COLO668 (cell line): ENCODE data around the gene TGFBRAP1.
"Not testable (repeated sequence)": the region's sequence is repeated elsewhere in the genome, so short reads cannot be mapped to it uniquely, and the experiment has no call there.

Experiments
- DNase-seq: peaks from one replicate; lab custom pipeline; 2025; ENCODE audit not compliant: unreplicated experiment; lab: John Stamatoyannopoulos, UW

TGFBRAP1 gene

DNA sequence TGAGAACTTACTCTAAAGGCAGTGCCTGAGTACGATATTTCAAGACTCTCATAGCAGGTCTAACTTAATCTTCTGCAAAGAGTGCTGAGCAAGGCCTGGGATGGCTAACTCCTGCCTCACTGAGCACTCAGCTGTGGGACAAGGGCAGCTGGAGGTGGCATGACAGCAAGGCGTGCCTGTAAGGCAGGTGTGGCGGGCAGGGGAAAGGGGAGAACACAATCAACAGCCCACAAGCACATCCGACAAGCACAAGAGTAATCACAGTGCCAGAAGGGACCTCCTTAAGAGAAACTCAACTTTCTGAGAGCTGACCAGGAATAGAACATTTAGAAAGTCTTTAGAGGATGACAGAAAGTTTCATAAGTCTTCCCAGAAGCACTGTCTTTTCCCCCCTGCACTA lies 46.0 kb downstream of the TGFBRAP1 start:
- DNase-seq, result no peak

DNA sequence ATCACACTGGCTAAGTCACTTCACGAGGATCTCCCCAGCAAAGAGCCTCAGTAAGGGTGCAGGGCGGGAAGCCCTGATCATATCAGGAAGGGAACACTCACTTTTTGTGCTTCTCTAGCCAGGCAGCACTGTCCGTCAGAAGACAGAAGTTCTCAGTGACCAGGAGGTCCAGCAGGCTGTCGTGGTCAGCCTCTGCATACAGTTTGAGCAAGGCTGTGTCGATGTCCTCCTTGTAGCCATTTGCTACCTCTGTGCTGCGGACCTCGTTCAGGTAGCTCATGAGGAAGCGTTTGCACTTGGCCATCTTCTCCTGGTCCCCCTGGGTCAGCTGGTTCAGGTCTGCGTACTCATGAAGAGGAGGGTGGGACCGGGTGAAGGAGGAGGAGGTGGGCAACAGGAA lies 49.3 kb downstream of the TGFBRAP1 start:
- DNase-seq, result no peak

DNA sequence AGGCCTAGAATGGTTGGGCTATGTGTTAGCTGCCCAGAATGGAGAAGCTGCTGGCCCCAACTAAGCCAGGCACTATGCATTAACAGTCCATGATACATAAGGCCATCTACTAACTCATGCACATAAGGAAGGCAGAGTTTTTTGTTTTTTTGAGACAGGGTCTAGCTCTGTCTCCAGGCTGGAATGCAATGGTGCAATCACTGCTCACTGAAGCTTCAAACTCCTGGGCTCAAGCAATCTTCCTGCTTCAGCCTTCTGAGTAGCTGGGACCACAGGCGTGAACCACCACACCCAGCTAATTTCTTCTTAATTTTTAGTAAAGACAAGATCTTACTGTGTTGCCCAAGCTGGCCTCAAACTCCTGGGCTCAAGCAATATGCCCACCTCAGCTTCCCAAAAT lies 50.4 kb downstream of the TGFBRAP1 start:
- no peak for DNase-seq

DNA sequence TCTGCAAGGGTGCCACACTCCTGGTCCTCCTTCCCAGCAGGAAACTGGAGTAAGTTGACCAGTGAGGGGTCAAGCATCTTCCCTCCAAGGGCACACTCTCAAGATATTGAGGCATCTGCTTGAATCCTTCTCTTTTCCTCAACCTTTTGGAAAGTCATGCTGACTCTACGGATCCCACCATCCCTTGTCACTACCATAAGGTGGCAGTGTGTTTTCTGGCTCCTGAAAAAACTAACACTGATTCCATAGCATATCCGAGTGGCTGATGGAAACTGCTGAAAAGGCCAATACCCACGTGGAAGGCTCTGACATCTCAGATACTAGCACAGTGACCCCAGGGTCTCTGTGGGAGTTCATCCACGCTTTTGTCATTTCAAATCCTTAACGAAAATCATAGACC lies 50.9 kb downstream of the TGFBRAP1 start:
- no peak for DNase-seq

DNA sequence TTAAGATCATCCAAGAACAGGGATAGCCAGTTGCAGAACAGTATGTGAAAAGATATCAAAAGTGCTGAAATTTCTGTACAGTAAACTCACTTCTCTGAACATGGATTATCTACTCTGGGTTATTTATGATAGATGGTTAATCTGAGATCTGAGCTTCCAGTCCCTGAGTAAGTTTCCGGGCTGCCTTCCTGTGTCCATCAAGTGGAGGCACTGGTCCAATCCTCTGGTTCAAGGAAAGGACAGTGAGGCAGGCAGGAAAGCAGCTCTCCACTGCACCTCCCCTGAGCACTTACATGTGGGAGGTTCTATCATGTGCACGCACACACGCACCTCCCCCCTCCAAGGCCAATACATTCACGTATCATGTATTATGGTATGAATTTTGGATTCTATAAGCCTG lies 55.5 kb downstream of the TGFBRAP1 start:
- DNase-seq, result no peak

DNA sequence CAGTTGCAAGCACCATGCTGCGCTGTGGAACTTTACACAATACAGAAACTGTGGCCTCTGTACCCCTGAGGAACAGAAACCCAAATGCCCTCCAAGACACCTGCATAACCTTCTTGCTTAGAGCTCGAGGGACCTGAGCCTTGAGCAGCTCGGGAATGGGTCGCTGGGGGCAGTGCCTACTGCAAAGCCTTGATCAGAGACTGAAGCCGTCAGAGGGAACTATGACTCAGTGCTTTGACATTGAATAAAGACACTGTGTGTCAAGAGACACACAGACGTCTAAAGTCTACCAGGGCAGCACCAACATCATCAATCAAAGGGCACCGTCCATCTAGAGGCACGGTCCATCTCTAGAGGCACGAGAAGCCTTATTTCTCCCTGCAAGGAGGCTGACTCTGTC lies 57.4 kb downstream of the TGFBRAP1 start:
- DNase-seq, result no peak

DNA sequence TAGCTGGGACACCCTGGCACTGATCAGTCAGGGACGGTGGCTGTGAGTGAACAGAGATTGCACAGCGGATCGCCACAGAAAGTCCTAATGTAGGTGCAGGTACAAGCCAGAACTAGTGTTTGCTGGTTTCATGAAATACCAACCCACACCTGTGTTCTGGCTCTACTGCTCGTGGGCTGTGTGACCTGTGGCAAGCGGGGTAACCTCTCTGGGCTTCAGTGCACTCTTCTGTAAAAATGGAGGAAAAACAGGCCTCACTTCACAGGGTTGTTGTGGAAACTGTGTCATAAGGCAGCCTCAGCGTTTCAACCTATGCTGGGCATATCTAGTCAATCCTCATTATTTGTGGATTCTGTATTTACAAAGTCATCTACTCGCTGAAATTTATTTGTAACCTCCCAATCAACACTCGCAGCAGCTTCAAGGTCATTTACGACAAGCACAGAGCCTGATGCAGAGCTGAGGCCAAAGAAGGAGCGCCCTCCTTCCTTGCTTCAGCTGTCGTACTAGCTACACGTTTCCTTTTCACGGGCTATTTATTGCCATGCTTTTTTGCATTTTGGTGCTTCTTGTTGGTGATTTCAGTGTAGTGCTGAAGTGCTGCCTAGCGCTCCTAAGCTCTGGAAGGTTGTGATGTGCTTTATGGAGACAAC lies 58.0 kb downstream of the TGFBRAP1 start:
- DNase-seq, result no peak

DNA sequence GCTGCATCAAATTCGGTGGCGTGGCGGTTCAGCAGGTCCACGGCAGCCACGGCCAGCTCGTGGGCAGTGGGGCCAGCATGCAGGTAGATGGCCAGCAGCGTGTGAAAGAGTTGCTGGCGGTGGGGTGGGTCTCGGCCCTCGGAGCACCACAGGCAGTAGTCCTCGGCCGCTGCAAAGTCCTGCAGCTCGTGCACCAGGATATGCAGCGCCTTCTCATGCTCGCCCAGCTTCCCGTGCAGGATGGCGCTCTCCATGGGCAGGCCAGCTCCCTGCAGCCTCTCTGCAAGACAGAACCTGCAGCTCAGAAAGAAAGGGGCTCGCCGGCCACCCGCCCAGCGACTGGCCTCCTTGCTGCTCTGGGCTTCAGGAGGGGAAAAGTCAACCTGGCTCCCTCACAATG lies 60.1 kb downstream of the TGFBRAP1 start:
- DNase-seq, result no peak

DNA sequence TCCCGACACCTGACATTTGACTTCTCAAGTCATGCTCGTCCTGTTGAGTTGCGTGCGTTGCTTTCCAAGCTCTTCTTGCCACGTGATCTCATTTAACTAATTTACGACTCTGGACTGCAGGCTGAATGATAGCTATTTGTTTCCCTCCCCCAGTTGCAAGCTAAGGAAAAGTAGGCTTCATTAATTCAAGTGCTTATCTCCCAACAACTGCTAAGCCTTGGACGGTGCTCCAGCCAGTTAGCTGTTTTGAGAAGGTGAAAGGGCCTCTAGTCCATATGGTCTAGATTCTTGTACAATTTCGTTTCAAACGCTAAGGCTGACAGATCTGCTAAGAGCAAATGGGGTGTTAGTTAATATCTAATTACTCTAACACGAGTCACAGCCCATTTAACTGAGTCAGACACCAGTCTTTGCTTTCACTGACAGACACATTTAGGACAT lies 66.9 kb downstream of the TGFBRAP1 start:
- no peak for DNase-seq

DNA sequence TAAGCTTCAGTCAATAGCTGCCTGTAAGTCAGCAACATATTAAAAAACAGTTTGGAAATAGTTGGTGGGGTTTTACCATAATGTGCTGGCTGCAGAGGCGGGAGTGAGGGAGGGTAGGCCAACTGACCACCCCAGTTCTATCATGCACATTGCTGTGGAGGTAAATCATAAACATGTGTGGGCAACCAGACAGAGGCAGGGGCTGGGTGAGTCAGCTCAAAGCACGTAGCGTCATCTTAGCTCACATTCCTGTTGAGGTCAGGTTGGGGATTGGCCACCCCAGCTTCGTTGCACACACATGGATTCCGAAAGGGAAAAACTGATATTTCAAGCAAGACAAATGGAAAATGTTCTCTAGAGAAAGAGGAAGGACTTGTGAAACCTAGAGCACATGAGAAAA lies 68.5 kb downstream of the TGFBRAP1 start:
- no peak for DNase-seq

DNA sequence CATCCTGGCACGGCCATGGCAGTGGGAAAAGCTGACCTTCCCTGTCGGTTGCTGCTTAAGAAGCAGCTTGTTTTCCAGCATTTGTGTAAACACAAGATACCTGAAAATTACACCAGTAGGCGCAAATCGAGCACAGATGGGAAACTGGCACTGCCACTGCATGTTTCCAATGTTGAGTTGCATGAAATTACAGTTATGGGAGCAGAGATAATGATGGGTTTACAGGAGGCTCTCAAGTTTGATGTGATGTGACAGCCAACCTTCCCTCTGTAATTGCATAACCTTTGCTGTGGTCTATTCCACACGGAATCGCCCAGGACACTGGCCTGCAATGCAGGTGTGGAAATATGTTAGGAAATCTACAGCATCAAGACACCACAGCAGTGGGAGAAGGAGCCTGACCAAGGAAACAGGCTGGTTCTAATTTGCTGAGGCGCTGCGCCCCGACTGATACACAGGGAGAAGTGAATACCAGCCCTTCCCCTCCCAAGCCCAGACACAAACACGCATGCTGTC lies 70.6 kb downstream of the TGFBRAP1 start:
- DNase-seq, result no peak

DNA sequence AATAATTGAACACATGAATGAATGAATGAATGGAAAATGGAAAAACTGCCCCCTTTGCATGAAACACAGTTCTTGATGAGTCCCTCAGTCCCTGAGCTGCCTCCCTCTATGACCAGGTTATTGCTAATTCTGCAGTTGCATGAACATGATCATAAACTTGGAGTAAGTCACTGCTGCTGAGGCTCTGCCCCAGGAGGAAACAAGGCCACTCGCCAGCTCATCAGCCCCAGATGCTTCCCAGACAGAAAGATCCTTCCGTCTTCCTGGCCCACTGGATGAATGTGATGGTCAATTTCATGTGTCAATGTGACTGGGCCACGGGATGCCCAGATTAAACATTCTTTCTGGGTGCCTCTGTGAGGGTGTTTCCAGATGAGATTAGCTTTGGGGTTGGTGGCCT lies 71.6 kb downstream of the TGFBRAP1 start:
- no peak for DNase-seq

DNA sequence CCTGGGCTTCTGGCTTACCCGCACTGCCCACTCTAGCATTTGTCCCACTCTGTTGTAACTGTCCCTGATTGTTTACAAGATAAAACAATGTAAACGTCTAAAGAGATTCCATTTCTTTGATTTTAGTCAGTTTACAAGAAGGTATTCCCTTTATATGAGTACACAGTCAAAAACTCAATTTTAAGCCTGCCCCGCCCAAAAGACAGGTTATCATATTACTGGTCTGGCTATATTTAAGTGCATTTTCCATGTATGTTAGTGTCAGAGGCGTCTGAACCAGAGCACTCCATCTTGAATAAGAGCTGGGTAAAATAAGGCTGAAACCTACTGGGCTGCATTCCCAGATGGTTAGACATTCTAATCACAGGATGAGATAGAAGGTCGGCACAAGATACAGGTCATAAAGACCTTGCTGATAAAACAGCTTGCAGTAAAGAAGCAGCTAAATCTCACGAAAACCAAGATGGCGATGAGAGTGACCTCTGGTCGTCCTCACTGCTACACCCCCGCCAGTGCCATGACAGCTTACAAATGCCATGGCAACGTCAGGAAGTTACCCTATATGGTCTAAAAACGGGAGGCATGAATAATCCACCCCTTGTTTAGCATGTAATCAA lies 73.0 kb downstream of the TGFBRAP1 start:
- DNase-seq, result no peak

DNA sequence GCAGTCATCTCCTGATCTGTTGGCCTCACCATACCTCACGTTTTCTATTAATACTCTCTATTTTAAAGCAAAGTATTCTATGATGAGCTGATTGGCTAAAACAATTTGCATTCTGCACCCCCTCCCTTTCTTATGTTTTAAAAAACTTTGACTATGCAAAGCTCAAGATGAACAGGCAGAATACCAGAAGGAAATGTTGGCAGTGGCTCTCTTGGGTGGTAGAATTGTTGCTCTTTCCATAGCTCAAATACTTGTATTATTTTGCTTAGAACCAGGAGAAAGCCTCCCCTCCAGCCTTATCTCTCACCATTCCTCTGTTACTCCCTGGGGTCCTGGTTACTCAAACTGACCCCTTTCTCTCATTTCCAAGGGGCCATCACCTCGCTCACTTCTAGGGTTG lies 73.6 kb downstream of the TGFBRAP1 start:
- DNase-seq, result no peak

DNA sequence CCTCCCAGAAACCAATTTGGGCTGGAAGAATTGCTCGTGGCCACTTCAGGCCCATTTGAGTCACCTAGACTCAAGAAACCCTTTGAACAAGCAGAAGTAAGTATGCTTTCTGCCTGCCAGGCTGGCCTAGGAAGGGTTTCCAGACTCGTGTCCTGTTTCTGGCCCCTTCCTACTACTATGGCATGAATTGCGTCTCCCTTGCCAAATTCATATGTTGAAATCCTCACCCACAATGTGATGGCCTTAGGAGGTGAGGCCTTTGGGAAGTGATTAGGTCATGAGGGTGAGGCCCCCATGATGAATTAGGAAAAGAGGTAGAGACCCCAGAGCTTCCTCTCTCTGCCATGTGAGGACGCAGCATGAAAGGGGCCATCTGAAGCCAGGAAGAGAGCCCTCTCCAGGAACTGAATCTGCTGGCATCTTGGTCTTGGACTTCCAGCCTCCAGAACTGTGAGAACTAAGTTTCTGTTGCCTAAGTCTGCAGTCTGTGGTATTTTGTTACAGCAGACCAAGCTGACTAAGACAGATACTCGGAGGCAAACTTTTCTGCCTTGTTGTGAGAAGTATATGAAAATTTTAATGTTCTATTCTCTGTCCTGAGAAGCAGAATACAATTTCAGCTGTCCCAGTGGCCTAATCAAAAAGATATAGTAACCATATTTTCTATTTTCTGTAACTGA lies 74.9 kb downstream of the TGFBRAP1 start:
- DNase-seq, result no peak

DNA sequence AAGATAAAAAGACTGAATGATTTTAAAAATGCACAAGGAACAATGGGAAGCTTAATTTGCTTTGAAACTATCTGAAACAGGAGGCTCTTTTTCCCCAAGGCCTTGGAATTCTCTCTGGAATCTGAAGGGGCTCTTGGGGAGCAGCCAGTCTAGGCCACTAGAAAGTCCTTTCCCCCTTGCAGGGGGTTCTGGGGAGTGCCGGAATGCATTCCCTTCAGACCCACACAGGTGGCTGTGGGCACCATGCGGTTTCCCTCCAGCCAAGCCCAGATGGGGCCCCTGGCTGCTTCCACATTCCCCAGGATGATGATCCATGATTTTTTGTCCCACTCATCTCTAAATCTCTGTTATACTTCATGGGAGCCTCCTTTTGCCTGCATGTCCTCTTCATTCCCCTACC lies 77.3 kb downstream of the TGFBRAP1 start:
- DNase-seq, result no peak

DNA sequence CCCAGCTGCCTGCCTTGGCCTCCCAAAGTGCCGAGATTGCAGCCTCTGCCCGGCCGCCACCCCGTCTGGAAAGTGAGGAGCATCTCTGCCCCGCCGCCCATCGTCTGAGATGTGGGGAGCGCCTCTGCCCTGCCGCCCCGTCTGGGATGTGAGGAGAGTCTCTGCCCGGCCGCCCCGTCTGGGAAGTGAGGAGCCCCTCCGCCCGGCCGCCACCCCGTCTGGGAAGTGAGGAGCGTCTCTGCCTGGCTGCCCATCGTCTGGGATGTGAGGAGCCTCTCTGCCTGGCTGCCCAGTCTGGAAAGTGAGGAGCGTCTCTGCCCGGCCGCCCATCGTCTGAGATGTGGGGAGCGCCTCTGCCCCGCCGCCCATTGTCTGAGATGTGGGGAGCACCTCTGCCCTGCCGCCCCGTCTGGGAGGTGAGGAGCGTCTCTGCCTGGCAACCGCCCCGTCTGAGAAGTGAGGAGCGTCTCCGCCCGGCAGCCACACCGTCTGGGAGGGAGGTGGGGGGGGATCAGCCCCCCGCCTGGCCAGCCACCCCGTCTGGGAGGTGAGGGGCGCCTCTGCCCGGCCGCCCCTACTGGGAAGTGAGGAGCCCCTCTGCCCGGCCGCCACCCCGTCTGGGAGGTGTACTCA lies 78.4 kb downstream of the TGFBRAP1 start:
- DNase-seq, result not testable (repeated sequence)

DNA sequence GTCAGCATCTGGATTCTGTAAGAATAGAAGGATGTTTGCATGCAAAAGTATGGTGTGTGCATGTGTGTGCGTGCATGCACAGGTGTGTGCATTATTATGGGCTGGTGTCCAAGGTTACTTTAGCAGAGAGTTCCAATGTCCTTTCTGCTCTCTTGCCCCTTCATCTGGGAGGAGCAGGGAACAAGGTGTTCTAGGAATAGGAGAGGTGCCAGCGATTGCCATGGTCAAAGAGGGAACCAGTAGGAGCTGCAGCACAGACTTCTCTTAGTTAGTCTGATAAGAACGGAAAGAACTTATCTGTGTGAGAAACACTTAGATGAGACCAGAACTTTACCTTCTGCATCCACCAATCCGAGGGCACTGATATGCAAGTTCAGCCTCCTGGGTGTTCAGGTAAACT lies 79.6 kb downstream of the TGFBRAP1 start:
- no peak for DNase-seq

DNA sequence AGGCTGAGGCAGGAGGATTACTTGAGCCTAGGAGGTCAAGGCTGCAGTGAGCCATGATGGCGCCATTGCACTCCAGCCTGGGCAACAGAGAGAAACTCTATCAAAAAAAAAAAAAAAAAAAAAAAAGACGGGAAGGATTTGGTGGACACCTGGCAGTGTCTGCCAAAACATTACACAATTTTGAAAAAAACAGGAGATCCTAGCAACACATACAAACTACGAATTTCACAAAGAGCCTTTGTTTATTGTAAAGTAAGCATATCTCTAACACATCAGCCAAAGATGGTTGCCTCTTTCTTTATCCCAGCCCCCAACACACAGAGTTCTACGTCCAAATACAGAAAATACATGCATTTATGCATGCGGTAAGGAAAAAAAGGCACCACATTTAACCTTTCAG lies 80.4 kb downstream of the TGFBRAP1 start:
- no peak for DNase-seq

DNA sequence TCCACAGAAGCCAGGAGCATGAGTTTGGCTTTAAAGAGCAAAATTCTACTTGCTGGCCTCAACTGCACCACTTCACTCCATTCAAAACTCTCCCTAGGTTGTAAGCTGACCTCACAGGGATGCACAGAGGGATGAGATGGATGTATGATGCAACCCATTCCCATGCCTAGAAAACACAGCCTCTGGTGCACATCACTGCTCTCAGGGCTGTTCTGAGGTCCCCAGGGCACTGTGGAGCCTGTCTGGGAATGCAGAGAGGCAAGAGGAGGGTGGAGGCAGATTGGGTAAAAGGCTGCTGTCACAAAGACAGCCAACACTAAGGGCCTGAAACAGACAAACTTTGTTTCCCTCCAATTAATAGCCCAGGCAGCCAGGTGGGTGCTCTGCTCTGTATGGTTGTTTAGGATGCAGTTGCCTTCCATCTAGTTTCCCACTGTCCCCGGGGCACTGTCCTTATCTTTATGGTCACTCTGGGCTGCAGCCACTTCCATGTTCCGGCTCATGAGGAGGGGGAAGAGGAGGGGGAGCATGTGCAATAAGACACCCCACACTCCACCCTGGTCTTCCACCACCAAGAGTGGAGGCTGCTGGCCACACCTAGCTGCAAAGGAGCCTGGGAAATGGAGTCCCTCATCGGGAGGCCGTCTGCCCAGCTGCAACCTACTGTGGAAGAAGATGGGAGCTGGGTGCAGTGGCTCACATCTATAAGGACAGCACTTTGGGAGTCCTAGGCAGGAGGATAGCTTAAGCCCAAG lies 81.0 kb downstream of the TGFBRAP1 start:
- DNase-seq, result no peak

DNA sequence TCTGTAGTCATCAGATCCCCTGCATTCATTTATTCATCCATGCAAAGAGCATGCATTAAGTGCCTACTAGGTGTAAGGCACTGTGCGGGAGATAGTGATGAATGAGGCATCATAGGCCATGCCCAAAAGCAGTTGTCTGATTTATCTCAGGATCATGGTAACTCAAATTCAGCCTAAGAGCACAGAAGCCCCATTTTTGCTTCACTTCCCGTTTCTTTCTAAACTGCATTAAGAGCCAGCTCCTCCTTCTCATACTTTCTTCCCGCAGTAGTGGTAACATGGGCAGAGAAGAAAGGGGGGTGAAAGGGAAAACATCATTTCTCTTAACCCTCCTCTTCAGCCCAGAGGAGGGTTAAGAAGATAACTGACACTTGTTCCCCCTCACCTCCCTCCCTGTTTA lies 85.1 kb downstream of the TGFBRAP1 start:
- DNase-seq, result no peak
